Endodermal cell (in vitro differentiated cells): Measurements from ENCODE around the gene BCL2L14. TPM values are rescaled to one million over a fixed set of nuclear protein-coding genes. Genes with fewer than 3 reads are reported as not detected.
A peak's percentile ranks its signal among the peaks of the same experiment; 100 is the strongest.

Experiments used
- DNase-seq: peaks from one replicate; pipeline ENCODE4 v3.0.0-alpha.2; 2017
- H3K27ac ChIP-seq: 2 replicates; pipeline ENCODE4 v1.5.1; 2013; ENCODE audit warnings: mild to moderate bottlenecking, low read depth, low read length, moderate library complexity
- H3K27me3 ChIP-seq: 2 replicates; pipeline ENCODE4 v1.6.1; 2013; ENCODE audit warnings: mild to moderate bottlenecking, low read length, moderate library complexity; ENCODE audit not compliant: insufficient read depth, control insufficient read depth, poor library complexity, severe bottlenecking
- H3K36me3 ChIP-seq: 2 replicates; pipeline ENCODE4 v1.7.0; 2013; ENCODE audit warnings: mild to moderate bottlenecking, low read length, moderate library complexity; ENCODE audit not compliant: control insufficient read depth, insufficient read depth
- H3K4me1 ChIP-seq: one replicate; pipeline ENCODE4 v1.7.0; 2013; ENCODE audit warnings: low read length; ENCODE audit not compliant: control insufficient read depth, insufficient read depth
- H3K4me3 ChIP-seq: 2 replicates; pipeline ENCODE4 v1.5.1; 2013; ENCODE audit warnings: mild to moderate bottlenecking, low read length, moderate library complexity
- H3K9ac ChIP-seq: 2 replicates; pipeline ENCODE4 v1.6.1; 2013; ENCODE audit warnings: mild to moderate bottlenecking, low read length, moderate library complexity; ENCODE audit not compliant: poor library complexity, severe bottlenecking; ENCODE audit errors: extremely low read depth
- H3K9me3 ChIP-seq: 2 replicates; pipeline ENCODE4 v1.6.1; 2013; ENCODE audit warnings: mild to moderate bottlenecking, low read length, moderate library complexity; ENCODE audit not compliant: control insufficient read depth
- H3K27ac Mint-ChIP-seq: 2 replicates; pipeline ENCODE4 v1.8.0; 2020; ENCODE audit warnings: mixed read lengths
- H3K27me3 Mint-ChIP-seq: 2 replicates; pipeline ENCODE4 v1.8.0; 2021; ENCODE audit warnings: mild to moderate bottlenecking, mixed read lengths; ENCODE audit not compliant: insufficient read depth
- H3K36me3 Mint-ChIP-seq: 2 replicates; pipeline ENCODE4 v1.8.0; 2020; ENCODE audit warnings: low read depth, mixed read lengths
- H3K4me1 Mint-ChIP-seq: 2 replicates; pipeline ENCODE4 v1.8.0; 2020; ENCODE audit warnings: mixed read lengths
- H3K4me3 Mint-ChIP-seq: 2 replicates; pipeline ENCODE4 v1.8.0; 2020; ENCODE audit warnings: mild to moderate bottlenecking, moderate library complexity, mixed read lengths
- H3K9me3 Mint-ChIP-seq: 2 replicates; pipeline ENCODE4 v1.8.0; 2020; ENCODE audit warnings: mild to moderate bottlenecking, mixed read lengths
- CTCF ChIP-seq: fragments of 200-600 bp; sonication (generic); conservative IDR thresholded peaks from 2 replicates; pipeline ENCODE4 v1.5.0; 2021; ENCODE audit warnings: antibody characterized with exemption, mild to moderate bottlenecking
- WGBS, 2 experiments: methylation state at CpG; one replicate each; pipeline versions ENCODE4 v1.1.5 to v1.1.7; 2013; ENCODE audit warnings: missing lambda C conversion rate in 2 of 2, mixed read lengths in 1 of 2; ENCODE audit not compliant: insufficient coverage in 1 of 2, insufficient read length in 1 of 2; 5-methylcytosine and 5-hydroxymethylcytosine counted together
- total RNA-seq, 2 donors: library from RNA; stranded (reverse); fragmentation: NEBNext Ultra II Directional in 1 of 2; extraction: Animal tissue kit (Norgen Biotek cat#: 25700) in 1 of 2; gene quantifications; 2 replicates in 1 of 2; 3 replicates in 1 of 2; pipeline ENCODE4 v1.2.1, GENCODE V29; 2021

The BCL2L14 gene
- total RNA-seq, 2 donors from 2014 or later, result 4.4 to 10.5 TPM

DNA sequence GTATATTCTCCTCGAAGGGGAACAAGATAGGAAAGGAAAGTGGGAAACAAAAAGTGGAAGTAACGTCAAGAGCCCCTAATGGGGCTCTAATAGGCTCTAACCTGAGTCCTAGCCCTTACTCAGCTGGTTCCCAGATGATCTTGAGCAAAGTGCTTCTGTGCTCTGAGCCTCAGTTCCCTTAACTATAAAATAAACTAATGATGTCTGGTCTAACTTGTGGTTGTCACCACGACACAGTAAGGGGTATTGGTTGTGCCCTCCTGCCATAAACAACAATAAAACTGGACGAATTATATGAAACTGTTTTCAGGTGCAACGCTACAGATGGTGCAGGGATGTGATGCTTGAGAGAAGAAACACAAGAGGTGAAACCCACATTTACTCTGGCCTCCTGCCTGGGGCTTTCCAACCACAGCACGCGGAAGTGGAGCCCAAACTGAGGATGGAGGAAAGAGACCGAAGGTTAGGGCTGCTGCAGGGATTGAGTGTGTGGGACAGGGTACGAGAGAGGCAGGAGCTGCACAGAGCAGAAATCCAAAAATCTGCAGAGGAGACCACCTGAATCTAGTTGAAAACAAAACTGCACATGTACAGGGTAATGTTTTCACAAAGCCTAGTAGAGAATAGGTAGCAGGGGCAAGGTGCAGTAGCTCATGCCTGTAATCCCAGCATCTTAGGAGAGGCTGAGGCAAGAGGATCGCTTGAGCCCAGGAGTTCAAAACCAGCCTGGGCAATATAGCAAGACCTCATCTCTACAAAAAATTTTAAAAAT lies 45.6 kb upstream of the BCL2L14 start:
- Mint-ChIP-seq H3K27me3 (no peaks in the 10 kb centered on the region), H3K4me3 (no peak overlapping the region), H3K4me1 (peaks cover 8% of the 10 kb centered on the region), H3K27ac (peak overlapping the region; percentile 4), H3K36me3 (peaks cover 17% of the 10 kb centered on the region), H3K9me3 (peaks cover 6% of the 10 kb centered on the region)
- no peak for TF ChIP-seq CTCF
- Histone ChIP-seq H3K9me3 (peaks cover 7% of the 10 kb centered on the region), H3K4me1 (no peaks in the 10 kb centered on the region), H3K4me3 (no peak overlapping the region), H3K27ac (no peak overlapping the region), H3K36me3 (peaks cover 12% of the 10 kb centered on the region), H3K27me3 (no peaks in the 10 kb centered on the region), H3K9ac (no peak overlapping the region)
- peak; percentile 23 for DNase-seq
- WGBS, 2 experiments, result 94 to 97% methylated on average over 8 to 10 of the region's 10 CpGs

GRCh38 chr12:12025799-12026386 lies 44.8 kb upstream of the BCL2L14 start:
- Mint-ChIP-seq H3K9me3 (peaks cover 6% of the 10 kb centered on the region), H3K27ac (no peak overlapping the region), H3K4me3 (no peak overlapping the region), H3K4me1 (peaks cover 8% of the 10 kb centered on the region), H3K36me3 (peaks cover 20% of the 10 kb centered on the region), H3K27me3 (no peaks in the 10 kb centered on the region)
- Histone ChIP-seq H3K4me3 (no peak overlapping the region), H3K4me1 (no peaks in the 10 kb centered on the region), H3K9ac (no peak overlapping the region), H3K36me3 (peaks cover 15% of the 10 kb centered on the region), H3K9me3 (peaks cover 7% of the 10 kb centered on the region), H3K27ac (no peak overlapping the region), H3K27me3 (no peaks in the 10 kb centered on the region)
- DNase-seq, result peak; percentile 13
- 93% methylated on average over 2 of the region's 2 CpGs; no CpG with 5 or more reads in 1 of the 2 experiments for WGBS, 2 experiments
- TF ChIP-seq CTCF, result no peak

- Mint-ChIP-seq H3K9me3 (peaks cover 6% of the 10 kb centered on the region), H3K4me1 (peaks cover 8% of the 10 kb centered on the region), H3K27me3 (no peaks in the 10 kb centered on the region), H3K36me3 (peaks cover 23% of the 10 kb centered on the region), H3K27ac (peak overlapping the region; percentile 4), H3K4me3 (no peak overlapping the region)
- Histone ChIP-seq H3K27ac (no peak overlapping the region), H3K36me3 (peaks cover 22% of the 10 kb centered on the region), H3K27me3 (no peaks in the 10 kb centered on the region), H3K9me3 (peaks cover 7% of the 10 kb centered on the region), H3K4me3 (no peak overlapping the region), H3K9ac (no peak overlapping the region), H3K4me1 (peaks cover 5% of the 10 kb centered on the region)
- TF ChIP-seq CTCF, result no peak
- peak; percentile 31 for DNase-seq
- WGBS, 2 experiments, result 88 to 91% methylated on average over 8 to 11 of the region's 11 CpGs
These were observed 41.9 kb upstream of the BCL2L14 start for GRCh38 chr12:12028668-12029402.
